Hematopoietic multipotent progenitor cell treated with erythropoietin and hydrocortisone succinate and interleukin-3 and kit ligand, for 6 days (in vitro differentiated cells): ENCODE data around the gene DPY19L2.

Experiments used
- DNase-seq: peaks from one replicate; pipeline ENCODE4 v3.0.0-alpha.2; 2015

DPY19L2 gene

GRCh38 chr12:63521706-63522105 is 146.6 kb downstream of the DPY19L2 start:
- no peak for DNase-seq
